Naive B cell (primary cell): ENCODE results near the gene CCDC171. TPM values are rescaled to one million over a fixed set of nuclear protein-coding genes. Genes with fewer than 3 reads are reported as not detected.
A peak's percentile ranks its signal among the peaks of the same experiment; 100 is the strongest.
"Not testable (repeated sequence)": the region's sequence is repeated elsewhere in the genome, so short reads cannot be mapped to it uniquely, and the experiment has no call there.

Source experiments
- ATAC-seq, 2 donors: fragments of 150-1000 bp; cut with Tn5 transposase; 2 replicates each; pipeline ENCODE4 v1.10.0; 2021; ENCODE audit warnings: low read depth in 2 of 2, mild to moderate bottlenecking in 2 of 2, moderate library complexity in 2 of 2
- DNase-seq: peaks from one replicate; pipeline ENCODE4 v3.0.0; 2022
- H3K27ac Mint-ChIP-seq, 6 donors: one replicate each; pipeline ENCODE4 v1.8.0; 2020 to 2022; ENCODE audit warnings: mild to moderate bottlenecking in 6 of 6, mixed read lengths in 6 of 6, moderate library complexity in 5 of 6, inconsistent platforms in 2 of 6
- H3K27me3 Mint-ChIP-seq, 3 donors: one replicate each; pipeline ENCODE4 v1.8.0; 2021 to 2022; ENCODE audit warnings: mixed read lengths in 3 of 3, mild to moderate bottlenecking in 1 of 3
- H3K36me3 Mint-ChIP-seq, 2 donors: one replicate each; pipeline ENCODE4 v1.8.0; 2020 to 2022; ENCODE audit warnings: mixed read lengths in 2 of 2, inconsistent platforms in 1 of 2, mild to moderate bottlenecking in 1 of 2
- H3K4me1 Mint-ChIP-seq, 3 donors: one replicate each; pipeline ENCODE4 v1.8.0; 2020 to 2022; ENCODE audit warnings: mixed read lengths in 3 of 3, inconsistent platforms in 1 of 3, mild to moderate bottlenecking in 1 of 3, moderate library complexity in 1 of 3
- H3K4me3 Mint-ChIP-seq, 8 donors: one replicate each; pipeline ENCODE4 v1.8.0; 2020 to 2022; ENCODE audit warnings: mild to moderate bottlenecking in 8 of 8, mixed read lengths in 8 of 8, moderate library complexity in 8 of 8, inconsistent platforms in 2 of 8
- H3K9me3 Mint-ChIP-seq, 7 donors: one replicate each; pipeline ENCODE4 v1.8.0; 2020 to 2022; ENCODE audit warnings: mixed read lengths in 7 of 7, mild to moderate bottlenecking in 5 of 7, inconsistent platforms in 2 of 7, moderate library complexity in 1 of 7
- polyA plus RNA-seq, 6 donors: library from polyadenylated mRNA; unstranded; fragments of 300-500 nt; fragmentation: Illumina TruSeq; gene quantifications; one replicate each; pipeline ENCODE4 v1.2.3, GENCODE V29; 2021; ENCODE audit warnings: low read depth in 6 of 6

Gene CCDC171
- polyA plus RNA-seq, 6 donors from 2014 or later, result 0.17 to 0.62 (median 0.38) TPM; not detected in 1

- peaks cover 0 to 8% (median 0%) of the 10 kb centered on the region in 3 donors for H3K27me3 Mint-ChIP-seq
- no peak overlapping the region for H3K4me3 Mint-ChIP-seq
- H3K27ac Mint-ChIP-seq, result no peak overlapping the region
- H3K4me1 Mint-ChIP-seq, result peaks cover 0 to 5% (median 0%) of the 10 kb centered on the region in 3 donors
- DNase-seq (no peak), ATAC-seq (no peak)
- no peaks in the 10 kb centered on the region for H3K9me3 Mint-ChIP-seq
- H3K36me3 Mint-ChIP-seq, result no peaks in the 10 kb centered on the region
These were observed 26.9 kb upstream of the CCDC171 start for GRCh38 chr9:15525958-15526357.

GRCh38 chr9:15527035-15527434 lies 25.8 kb upstream of the CCDC171 start:
- H3K36me3 Mint-ChIP-seq, H3K4me3 Mint-ChIP-seq, H3K27me3 Mint-ChIP-seq: not testable (repeated sequence)

GRCh38 chr9:15529566-15530324 lies 23.1 kb upstream of the CCDC171 start:
- Mint-ChIP-seq H3K9me3 (no peaks in the 10 kb centered on the region), H3K4me3 (no peak overlapping the region), H3K4me1 (peaks cover 0 to 5% (median 0%) of the 10 kb centered on the region in 3 donors), H3K27me3 (peaks cover 0 to under 1% (median 0%) of the 10 kb centered on the region in 3 donors), H3K36me3 (no peaks in the 10 kb centered on the region), H3K27ac (no peak overlapping the region)
- no peak for ATAC-seq
- no peak for DNase-seq

More at GRCh38 chr9:15527035-15527434, 25.8 kb upstream of the CCDC171 start:
- not testable (repeated sequence) for DNase-seq, H3K27ac Mint-ChIP-seq, H3K9me3 Mint-ChIP-seq, H3K4me1 Mint-ChIP-seq, ATAC-seq

- Mint-ChIP-seq H3K4me1 (peaks cover 0 to 5% (median 0%) of the 10 kb centered on the region in 3 donors), H3K27ac (peak overlapping the region in 1 of 6 donors; percentile 1), H3K27me3 (no peaks in the 10 kb centered on the region), H3K9me3 (no peaks in the 10 kb centered on the region), H3K4me3 (no peak overlapping the region), H3K36me3 (no peaks in the 10 kb centered on the region)
- DNase-seq, result no peak
- no peak for ATAC-seq
These were observed 21.5 kb upstream of the CCDC171 start for GRCh38 chr9:15531380-15531779.

- ATAC-seq, result no peak
- Mint-ChIP-seq H3K27ac (no peak overlapping the region), H3K27me3 (peaks cover 0 to 11% (median 0%) of the 10 kb centered on the region in 3 donors), H3K36me3 (no peaks in the 10 kb centered on the region), H3K4me1 (no peaks in the 10 kb centered on the region), H3K4me3 (no peak overlapping the region), H3K9me3 (peaks cover 0 to 2% (median 0%) of the 10 kb centered on the region in 7 donors)
- no peak for DNase-seq
These were observed 11.0 kb upstream of the CCDC171 start for GRCh38 chr9:15541872-15542271.

GRCh38 chr9:15542624-15543023 lies 10.2 kb upstream of the CCDC171 start:
- H3K27ac Mint-ChIP-seq, result no peak overlapping the region
- ATAC-seq (no peak), DNase-seq (no peak)

GRCh38 chr9:15543047-15543813 lies 9.6 kb upstream of the CCDC171 start:
- ATAC-seq (no peak), DNase-seq (no peak)
- Mint-ChIP-seq H3K4me1 (no peaks in the 10 kb centered on the region), H3K9me3 (peaks cover 0 to 2% (median 0%) of the 10 kb centered on the region in 7 donors), H3K4me3 (no peak overlapping the region), H3K27me3 (peaks cover 0 to 11% (median 0%) of the 10 kb centered on the region in 3 donors), H3K36me3 (no peaks in the 10 kb centered on the region), H3K27ac (no peak overlapping the region)

More at GRCh38 chr9:15542624-15543023, 10.2 kb upstream of the CCDC171 start:
- peaks cover 0 to 2% (median 0%) of the 10 kb centered on the region in 7 donors for H3K9me3 Mint-ChIP-seq
- H3K4me3 Mint-ChIP-seq, result no peak overlapping the region
- H3K27me3 Mint-ChIP-seq, result peaks cover 0 to 11% (median 0%) of the 10 kb centered on the region in 3 donors
- H3K36me3 Mint-ChIP-seq, result no peaks in the 10 kb centered on the region
- no peaks in the 10 kb centered on the region for H3K4me1 Mint-ChIP-seq

GRCh38 chr9:15549611-15550010 lies 3.2 kb upstream of the CCDC171 start:
- H3K9me3 Mint-ChIP-seq, result peaks cover 0 to 2% (median 0%) of the 10 kb centered on the region in 7 donors

GRCh38 chr9:15553528-15553898 lies 670 bp downstream of the CCDC171 start:
- H3K27me3 Mint-ChIP-seq, result no peaks in the 10 kb centered on the region
- H3K4me3 Mint-ChIP-seq, result peak overlapping the region; percentile 92 to 98 (median 95)
- ATAC-seq (no peak), DNase-seq (no peak)
- no peaks in the 10 kb centered on the region for H3K36me3 Mint-ChIP-seq
- H3K27ac Mint-ChIP-seq, result peak overlapping the region in 3 of 6 donors; percentile 50 to 87 (median 70)
- H3K9me3 Mint-ChIP-seq, result peaks cover 0 to 2% (median 0%) of the 10 kb centered on the region in 7 donors
- H3K4me1 Mint-ChIP-seq, result peaks cover 9 to 20% (median 19%) of the 10 kb centered on the region in 3 donors

More at GRCh38 chr9:15549611-15550010, 3.2 kb upstream of the CCDC171 start:
- peaks cover 9 to 20% (median 18%) of the 10 kb centered on the region in 3 donors for H3K4me1 Mint-ChIP-seq
- peaks cover 0 to 4% (median 0%) of the 10 kb centered on the region in 3 donors for H3K27me3 Mint-ChIP-seq
- ATAC-seq (no peak), DNase-seq (no peak)
- no peak overlapping the region for H3K27ac Mint-ChIP-seq
- H3K36me3 Mint-ChIP-seq, result no peaks in the 10 kb centered on the region
- H3K4me3 Mint-ChIP-seq, result peak overlapping the region in 1 of 8 donors; percentile 80

- DNase-seq (no peak), ATAC-seq (no peak)
- H3K27me3 Mint-ChIP-seq, result no peaks in the 10 kb centered on the region
- no peak overlapping the region for H3K27ac Mint-ChIP-seq
- H3K36me3 Mint-ChIP-seq, result peaks cover 5 to 7% of the 10 kb centered on the region in 2 donors
- H3K4me1 Mint-ChIP-seq, result no peaks in the 10 kb centered on the region
- no peak overlapping the region for H3K4me3 Mint-ChIP-seq
- H3K9me3 Mint-ChIP-seq, result no peaks in the 10 kb centered on the region
These were observed 17.9 kb downstream of the CCDC171 start for GRCh38 chr9:15570769-15571168.

- H3K36me3 Mint-ChIP-seq, result peaks cover 5 to 7% of the 10 kb centered on the region in 2 donors
- H3K4me1 Mint-ChIP-seq, result no peaks in the 10 kb centered on the region
- peak overlapping the region in 1 of 6 donors; percentile 93 for H3K27ac Mint-ChIP-seq
These were observed 19.4 kb downstream of the CCDC171 start for GRCh38 chr9:15572200-15572770.

GRCh38 chr9:15576350-15577050 lies 23.7 kb downstream of the CCDC171 start:
- H3K9me3 Mint-ChIP-seq, result peaks cover 0 to 4% (median 0%) of the 10 kb centered on the region in 7 donors
- no peak for ATAC-seq

More at GRCh38 chr9:15572200-15572770, 19.4 kb downstream of the CCDC171 start:
- DNase-seq, result no peak
- no peaks in the 10 kb centered on the region for H3K9me3 Mint-ChIP-seq
- no peak overlapping the region for H3K4me3 Mint-ChIP-seq
- H3K27me3 Mint-ChIP-seq, result no peaks in the 10 kb centered on the region
- no peak for ATAC-seq

GRCh38 chr9:15578714-15579113 lies 25.9 kb downstream of the CCDC171 start:
- H3K4me3 Mint-ChIP-seq, result no peak overlapping the region
- H3K36me3 Mint-ChIP-seq, result peaks cover 5 to 7% of the 10 kb centered on the region in 2 donors
- no peaks in the 10 kb centered on the region for H3K27me3 Mint-ChIP-seq
- peaks cover 0 to 11% (median 3%) of the 10 kb centered on the region in 7 donors for H3K9me3 Mint-ChIP-seq
- no peaks in the 10 kb centered on the region for H3K4me1 Mint-ChIP-seq
- no peak overlapping the region for H3K27ac Mint-ChIP-seq
- ATAC-seq (no peak), DNase-seq (no peak)

More at GRCh38 chr9:15576350-15577050, 23.7 kb downstream of the CCDC171 start:
- DNase-seq, result no peak
- Mint-ChIP-seq H3K4me3 (no peak overlapping the region), H3K36me3 (peaks cover 5 to 7% of the 10 kb centered on the region in 2 donors), H3K4me1 (no peaks in the 10 kb centered on the region), H3K27ac (peak overlapping the region in 1 of 6 donors; percentile 22), H3K27me3 (no peaks in the 10 kb centered on the region)
